ENCODE measurements around the gene ZC2HC1B.

The ZC2HC1B gene

DNA sequence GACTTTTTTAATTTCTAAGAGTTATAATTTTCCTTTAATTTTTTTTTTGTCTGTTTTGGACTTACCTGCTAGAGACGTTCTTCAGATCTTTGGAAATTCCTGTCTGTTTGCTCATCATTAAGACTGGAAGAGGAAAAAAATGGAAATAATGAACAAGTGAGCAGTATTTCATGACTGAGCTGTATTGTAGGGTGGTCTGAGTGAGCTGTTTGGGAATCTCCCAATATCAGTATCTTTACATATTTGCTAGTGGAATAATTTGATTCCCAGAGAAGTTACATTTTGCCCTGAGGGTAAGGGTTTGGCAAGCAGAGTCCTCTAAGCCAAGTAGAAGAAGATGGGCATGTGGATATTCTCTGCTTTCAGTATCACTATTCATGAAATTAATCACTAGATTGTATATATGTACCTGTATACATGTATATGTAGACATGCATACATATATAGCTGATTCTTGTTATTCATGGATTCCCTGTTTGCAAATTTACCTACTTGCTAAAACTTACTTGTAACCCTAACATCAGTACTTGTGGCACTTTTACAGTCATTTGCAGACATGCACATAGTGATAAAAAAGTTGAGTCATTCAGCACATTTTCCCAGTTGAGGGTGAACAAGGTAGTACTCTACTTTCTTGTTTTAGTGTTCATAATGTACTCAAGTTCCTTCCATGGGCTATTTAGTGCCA lies 13.5 kb downstream of the ZC2HC1B start:
- Mint-ChIP-seq H3K9me3 (peaks cover 47% of the 10 kb centered on the region), H3K27me3 (ENCODE audit: low read depth, poor library complexity) (no peaks in the 10 kb centered on the region), H3K36me3 (ENCODE audit: low read depth) (peaks cover 6% of the 10 kb centered on the region), H3K4me1 (peaks cover 4% of the 10 kb centered on the region), H3K27ac (no peak overlapping the region), H3K4me3 (no peak overlapping the region)
- no peak for DNase-seq
- TF ChIP-seq, protein P1, sequence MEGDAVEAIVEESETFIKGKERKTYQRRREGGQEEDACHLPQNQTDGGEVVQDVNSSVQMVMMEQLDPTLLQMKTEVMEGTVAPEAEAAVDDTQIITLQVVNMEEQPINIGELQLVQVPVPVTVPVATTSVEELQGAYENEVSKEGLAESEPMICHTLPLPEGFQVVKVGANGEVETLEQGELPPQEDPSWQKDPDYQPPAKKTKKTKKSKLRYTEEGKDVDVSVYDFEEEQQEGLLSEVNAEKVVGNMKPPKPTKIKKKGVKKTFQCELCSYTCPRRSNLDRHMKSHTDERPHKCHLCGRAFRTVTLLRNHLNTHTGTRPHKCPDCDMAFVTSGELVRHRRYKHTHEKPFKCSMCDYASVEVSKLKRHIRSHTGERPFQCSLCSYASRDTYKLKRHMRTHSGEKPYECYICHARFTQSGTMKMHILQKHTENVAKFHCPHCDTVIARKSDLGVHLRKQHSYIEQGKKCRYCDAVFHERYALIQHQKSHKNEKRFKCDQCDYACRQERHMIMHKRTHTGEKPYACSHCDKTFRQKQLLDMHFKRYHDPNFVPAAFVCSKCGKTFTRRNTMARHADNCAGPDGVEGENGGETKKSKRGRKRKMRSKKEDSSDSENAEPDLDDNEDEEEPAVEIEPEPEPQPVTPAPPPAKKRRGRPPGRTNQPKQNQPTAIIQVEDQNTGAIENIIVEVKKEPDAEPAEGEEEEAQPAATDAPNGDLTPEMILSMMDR (IDR thresholded peaks at IDR 0.05), result no peak

DNA sequence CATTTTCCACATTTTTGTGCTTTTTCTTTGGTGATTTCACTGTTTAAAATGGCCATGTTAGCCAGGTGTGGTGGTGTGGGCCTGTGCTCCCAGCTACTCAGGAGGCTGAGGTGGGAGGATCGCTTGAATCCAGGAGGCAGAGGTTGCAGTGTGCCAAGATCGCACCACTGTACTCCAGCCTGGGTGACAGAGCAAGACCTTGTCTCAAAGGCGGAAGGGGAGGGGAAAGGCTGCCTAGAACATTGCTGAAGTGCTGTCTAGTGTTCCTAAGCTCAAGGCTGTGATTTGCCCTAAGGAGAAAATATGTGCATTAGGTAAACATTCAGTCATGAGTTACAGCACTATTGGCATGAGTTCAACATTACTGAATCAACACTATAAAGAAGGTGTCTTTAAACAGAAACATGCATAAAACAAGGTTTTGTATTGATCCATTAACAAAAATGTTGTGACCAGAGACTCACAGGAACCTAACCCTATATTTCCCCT lies 14.0 kb downstream of the ZC2HC1B start:
- TF ChIP-seq, protein P1 (IDR thresholded peaks at IDR 0.05), result no peak
- H3K27me3 Mint-ChIP-seq (ENCODE audit: low read depth, poor library complexity), result no peaks in the 10 kb centered on the region
- no peak overlapping the region for H3K4me3 Mint-ChIP-seq
- H3K27ac Mint-ChIP-seq, result no peak overlapping the region
- DNase-seq, result no peak
- H3K9me3 Mint-ChIP-seq, result peaks cover 47% of the 10 kb centered on the region
- peaks cover 5% of the 10 kb centered on the region for H3K4me1 Mint-ChIP-seq
- H3K36me3 Mint-ChIP-seq (ENCODE audit: low read depth), result peaks cover 6% of the 10 kb centered on the region

DNA sequence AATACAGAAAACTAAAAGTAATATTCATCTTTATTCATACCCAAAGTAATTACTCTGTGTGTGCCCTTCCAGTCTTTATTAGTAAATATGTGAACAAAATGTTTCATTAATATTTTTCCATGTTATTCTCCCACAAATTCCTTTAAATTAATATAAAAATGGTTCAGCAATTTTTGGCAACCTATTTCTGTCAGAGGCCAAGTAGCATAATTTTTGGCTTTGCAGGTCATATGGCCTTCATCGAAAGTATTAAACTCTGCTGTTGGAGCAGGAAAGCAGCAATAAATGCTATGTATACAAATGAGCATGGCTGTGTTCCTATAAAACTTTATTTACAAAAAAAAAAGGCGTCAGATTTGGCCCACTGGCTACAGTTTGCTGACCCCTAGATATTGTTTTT lies 16.1 kb downstream of the ZC2HC1B start:
- no peak overlapping the region for H3K27ac Mint-ChIP-seq
- H3K4me3 Mint-ChIP-seq, result no peak overlapping the region
- TF ChIP-seq, protein P1 (IDR thresholded peaks at IDR 0.05), result no peak
- no peak for DNase-seq
- peaks cover 32% of the 10 kb centered on the region for H3K9me3 Mint-ChIP-seq
- H3K4me1 Mint-ChIP-seq, result peaks cover 5% of the 10 kb centered on the region
- peaks cover 3% of the 10 kb centered on the region for H3K36me3 Mint-ChIP-seq (ENCODE audit: low read depth)
- H3K27me3 Mint-ChIP-seq (ENCODE audit: low read depth, poor library complexity), result no peaks in the 10 kb centered on the region

DNA sequence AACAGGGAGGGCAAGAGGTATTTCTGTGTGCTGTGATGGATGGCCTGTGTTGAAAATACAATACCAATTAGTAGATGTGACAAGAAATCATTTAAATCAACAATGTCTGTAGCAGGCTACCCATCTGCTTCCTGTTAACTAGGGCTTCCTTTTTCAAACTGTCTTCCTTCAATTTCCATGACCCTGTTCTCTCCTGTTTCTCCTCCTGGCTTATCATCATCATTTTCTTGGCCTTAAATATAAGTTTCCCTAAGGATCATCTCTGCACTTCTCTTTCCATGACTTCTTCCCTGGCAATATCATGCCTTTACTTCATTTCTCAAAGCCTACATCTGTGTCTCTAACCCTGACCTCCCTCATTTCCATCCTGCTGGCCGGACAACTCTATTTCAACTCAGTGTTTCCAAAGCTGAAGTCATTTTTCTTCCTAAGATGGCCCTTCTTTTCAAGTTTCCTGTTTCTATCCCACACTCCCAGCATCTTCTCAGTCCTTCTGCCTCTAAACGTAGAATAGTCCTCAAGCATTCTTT lies 18.2 kb downstream of the ZC2HC1B start:
- peak overlapping the region; percentile 37 for H3K27ac Mint-ChIP-seq
- TF ChIP-seq, protein P1 (IDR thresholded peaks at IDR 0.05), result no peak
- DNase-seq, result no peak
- H3K4me1 Mint-ChIP-seq, result peaks cover 5% of the 10 kb centered on the region
- H3K4me3 Mint-ChIP-seq, result no peak overlapping the region
- H3K36me3 Mint-ChIP-seq (ENCODE audit: low read depth), result no peaks in the 10 kb centered on the region
- peaks cover 18% of the 10 kb centered on the region for H3K9me3 Mint-ChIP-seq
- no peaks in the 10 kb centered on the region for H3K27me3 Mint-ChIP-seq (ENCODE audit: low read depth, poor library complexity)

DNA sequence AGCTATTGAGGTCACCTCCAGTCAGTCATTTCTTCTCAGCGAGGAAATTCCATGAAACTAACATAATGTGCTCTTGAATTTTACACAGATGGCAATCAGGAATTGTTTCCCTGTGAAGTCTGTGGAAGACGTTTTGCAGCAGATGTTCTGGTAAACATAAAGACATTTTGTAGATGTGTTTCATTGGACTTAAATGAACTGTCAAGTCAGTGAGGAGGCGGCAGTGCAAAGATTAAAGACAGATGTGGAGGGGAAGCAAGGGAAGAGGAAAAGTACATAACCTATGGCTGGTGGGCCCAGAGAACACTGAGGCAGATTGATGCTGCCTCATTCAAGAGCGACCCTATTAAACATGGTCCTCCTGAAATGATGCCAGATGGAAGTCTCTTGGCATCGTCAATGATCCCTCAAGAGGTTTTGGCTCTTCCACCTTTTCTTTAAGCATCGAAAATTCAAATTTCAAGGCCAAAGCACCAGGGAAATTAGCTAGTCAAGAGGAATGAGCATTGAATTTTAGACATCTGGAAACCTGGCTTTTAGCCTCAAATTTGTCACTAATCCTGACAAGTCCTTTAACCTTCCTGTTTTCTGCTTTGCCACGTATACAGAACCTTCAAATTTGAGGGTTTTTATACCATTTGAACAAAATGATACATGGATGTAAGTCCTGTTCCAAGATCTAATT lies 20.1 kb downstream of the ZC2HC1B start:
- no peak overlapping the region for H3K27ac Mint-ChIP-seq
- no peaks in the 10 kb centered on the region for H3K9me3 Mint-ChIP-seq
- H3K36me3 Mint-ChIP-seq (ENCODE audit: low read depth), result no peaks in the 10 kb centered on the region
- H3K4me1 Mint-ChIP-seq, result peaks cover 5% of the 10 kb centered on the region
- DNase-seq, result no peak
- H3K27me3 Mint-ChIP-seq (ENCODE audit: low read depth, poor library complexity), result no peaks in the 10 kb centered on the region
- TF ChIP-seq, protein P1 (IDR thresholded peaks at IDR 0.05), result no peak
- no peak overlapping the region for H3K4me3 Mint-ChIP-seq

Measured in nephron progenitor cell (in vitro differentiated cells).